ENCODE data around the gene PRDM8.
A peak's percentile ranks its signal among the peaks of the same experiment; 100 is the strongest.

The PRDM8 gene

DNA sequence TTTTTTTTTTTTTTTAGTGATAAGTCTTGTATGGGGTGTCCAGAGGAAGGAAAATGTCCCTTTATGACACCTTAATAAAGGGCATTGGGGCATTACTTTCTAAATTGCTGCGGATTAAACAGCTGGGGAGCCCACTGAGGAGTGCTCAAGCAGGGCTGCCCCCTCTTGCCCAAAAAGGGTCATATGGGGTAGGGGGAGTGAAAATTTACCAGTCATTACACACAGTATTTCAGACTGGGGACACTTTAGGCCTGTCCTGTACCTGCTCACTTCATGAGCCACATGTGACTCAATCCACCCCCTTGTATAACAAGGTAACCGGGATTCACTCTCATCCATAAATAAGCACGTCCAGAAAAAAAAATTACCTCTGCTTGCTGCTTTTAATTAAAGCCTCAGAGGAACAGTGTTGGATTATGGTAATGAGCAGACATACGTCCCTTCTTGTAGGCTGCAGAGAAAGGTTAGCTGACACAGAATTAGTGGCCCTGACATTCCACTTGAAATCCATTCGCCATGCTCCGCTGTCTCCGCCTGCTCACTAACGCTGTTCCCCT, 1.8 kb downstream of the PRDM8 start:
- Histone ChIP-seq H3K4me3 (ENCODE audit: low read depth, low read length) (no peak overlapping the region), H3K36me3 (replicated peaks) (no peaks in the 10 kb centered on the region), H3K27ac (no peak overlapping the region), H3K27me3 (replicated peaks) (peaks cover 28% of the 10 kb centered on the region)
- DNase-seq, result no peak
- TF ChIP-seq, protein P1, sequence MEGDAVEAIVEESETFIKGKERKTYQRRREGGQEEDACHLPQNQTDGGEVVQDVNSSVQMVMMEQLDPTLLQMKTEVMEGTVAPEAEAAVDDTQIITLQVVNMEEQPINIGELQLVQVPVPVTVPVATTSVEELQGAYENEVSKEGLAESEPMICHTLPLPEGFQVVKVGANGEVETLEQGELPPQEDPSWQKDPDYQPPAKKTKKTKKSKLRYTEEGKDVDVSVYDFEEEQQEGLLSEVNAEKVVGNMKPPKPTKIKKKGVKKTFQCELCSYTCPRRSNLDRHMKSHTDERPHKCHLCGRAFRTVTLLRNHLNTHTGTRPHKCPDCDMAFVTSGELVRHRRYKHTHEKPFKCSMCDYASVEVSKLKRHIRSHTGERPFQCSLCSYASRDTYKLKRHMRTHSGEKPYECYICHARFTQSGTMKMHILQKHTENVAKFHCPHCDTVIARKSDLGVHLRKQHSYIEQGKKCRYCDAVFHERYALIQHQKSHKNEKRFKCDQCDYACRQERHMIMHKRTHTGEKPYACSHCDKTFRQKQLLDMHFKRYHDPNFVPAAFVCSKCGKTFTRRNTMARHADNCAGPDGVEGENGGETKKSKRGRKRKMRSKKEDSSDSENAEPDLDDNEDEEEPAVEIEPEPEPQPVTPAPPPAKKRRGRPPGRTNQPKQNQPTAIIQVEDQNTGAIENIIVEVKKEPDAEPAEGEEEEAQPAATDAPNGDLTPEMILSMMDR (IDR thresholded peaks at IDR 0.05; ENCODE audit: low read depth, low read length, missing control alignments), result no peak
- in situ Hi-C loops (cut with HindIII; ENCODE audit: low pct_ligation_motif_present, low sequenced_read_pairs), result no loop called here

- no peak for DNase-seq
- no peak overlapping the region for H3K4me3 ChIP-seq (ENCODE audit: low read depth, low read length)
- in situ Hi-C loops (cut with HindIII; ENCODE audit: low pct_ligation_motif_present, low sequenced_read_pairs), result no loop called here
- no peaks in the 10 kb centered on the region for H3K36me3 ChIP-seq (replicated peaks)
- H3K27ac ChIP-seq, result no peak overlapping the region
- H3K27me3 ChIP-seq (replicated peaks), result peaks cover 28% of the 10 kb centered on the region
- TF ChIP-seq, protein P1 (IDR thresholded peaks at IDR 0.05; ENCODE audit: low read depth, low read length, missing control alignments), result no peak
Measured at GRCh38 chr4:80199947-80200346, 2.6 kb downstream of the PRDM8 start.

DNA sequence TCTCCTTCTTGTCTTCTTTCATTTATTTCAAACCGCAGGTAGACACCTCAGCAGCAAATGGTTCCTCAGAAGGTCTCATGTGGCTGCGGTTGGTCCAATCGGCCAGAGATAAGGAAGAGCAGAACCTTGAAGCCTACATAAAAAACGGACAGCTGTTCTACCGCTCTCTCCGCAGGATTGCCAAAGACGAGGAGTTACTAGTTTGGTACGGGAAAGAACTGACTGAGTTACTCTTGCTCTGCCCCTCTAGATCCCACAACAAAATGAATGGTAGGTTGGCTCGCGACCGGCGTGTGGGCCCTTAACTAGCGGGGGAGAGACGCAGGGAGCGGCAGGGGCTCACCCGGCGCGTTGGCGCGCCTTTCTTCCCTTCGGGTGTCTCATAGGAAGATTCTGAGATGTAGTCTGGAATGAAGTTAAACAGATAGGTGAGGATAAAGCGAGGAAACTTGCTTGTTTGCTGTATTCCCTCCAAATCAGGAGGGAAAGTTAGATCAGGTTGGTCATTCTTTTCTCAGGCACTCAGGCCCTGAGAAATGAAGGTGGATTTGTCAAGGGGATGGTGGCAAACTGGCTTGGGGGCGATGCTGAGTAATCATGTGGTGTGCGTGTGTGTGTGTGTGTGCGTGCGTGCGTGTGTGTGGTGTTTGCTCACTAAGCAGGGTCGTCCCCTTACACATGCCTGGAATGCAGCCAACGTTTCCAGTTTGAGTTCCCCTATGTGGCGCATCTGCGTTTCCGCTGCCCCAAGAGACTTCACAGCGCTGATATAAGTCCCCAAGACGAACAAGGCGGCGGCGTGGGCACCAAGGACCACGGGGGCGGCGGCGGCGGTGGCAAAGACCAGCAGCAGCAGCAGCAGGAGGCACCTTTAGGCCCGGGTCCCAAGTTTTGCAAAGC, 4.2 kb downstream of the PRDM8 start:
- in situ Hi-C loops (cut with HindIII; ENCODE audit: low pct_ligation_motif_present, low sequenced_read_pairs), result no loop called here
- H3K27me3 ChIP-seq (replicated peaks), result peaks cover 24% of the 10 kb centered on the region
- no peaks in the 10 kb centered on the region for H3K36me3 ChIP-seq (replicated peaks)
- no peak overlapping the region for H3K27ac ChIP-seq
- TF ChIP-seq, protein P1 (IDR thresholded peaks at IDR 0.05; ENCODE audit: low read depth, low read length, missing control alignments), result no peak
- DNase-seq, result no peak
- peak overlapping the region; percentile 57 for H3K4me3 ChIP-seq (ENCODE audit: low read depth, low read length)

- Histone ChIP-seq H3K27me3 (replicated peaks) (peaks cover 18% of the 10 kb centered on the region), H3K27ac (no peak overlapping the region), H3K36me3 (replicated peaks) (no peaks in the 10 kb centered on the region), H3K4me3 (ENCODE audit: low read depth, low read length) (peak overlapping the region; percentile 57)
- in situ Hi-C loops (cut with HindIII; ENCODE audit: low pct_ligation_motif_present, low sequenced_read_pairs), result no loop called here
- TF ChIP-seq, protein P1 (IDR thresholded peaks at IDR 0.05; ENCODE audit: low read depth, low read length, missing control alignments), result peak; percentile 65
- DNase-seq, result peak; percentile 55
Measured at GRCh38 chr4:80202190-80202711, 4.9 kb downstream of the PRDM8 start.

DNA sequence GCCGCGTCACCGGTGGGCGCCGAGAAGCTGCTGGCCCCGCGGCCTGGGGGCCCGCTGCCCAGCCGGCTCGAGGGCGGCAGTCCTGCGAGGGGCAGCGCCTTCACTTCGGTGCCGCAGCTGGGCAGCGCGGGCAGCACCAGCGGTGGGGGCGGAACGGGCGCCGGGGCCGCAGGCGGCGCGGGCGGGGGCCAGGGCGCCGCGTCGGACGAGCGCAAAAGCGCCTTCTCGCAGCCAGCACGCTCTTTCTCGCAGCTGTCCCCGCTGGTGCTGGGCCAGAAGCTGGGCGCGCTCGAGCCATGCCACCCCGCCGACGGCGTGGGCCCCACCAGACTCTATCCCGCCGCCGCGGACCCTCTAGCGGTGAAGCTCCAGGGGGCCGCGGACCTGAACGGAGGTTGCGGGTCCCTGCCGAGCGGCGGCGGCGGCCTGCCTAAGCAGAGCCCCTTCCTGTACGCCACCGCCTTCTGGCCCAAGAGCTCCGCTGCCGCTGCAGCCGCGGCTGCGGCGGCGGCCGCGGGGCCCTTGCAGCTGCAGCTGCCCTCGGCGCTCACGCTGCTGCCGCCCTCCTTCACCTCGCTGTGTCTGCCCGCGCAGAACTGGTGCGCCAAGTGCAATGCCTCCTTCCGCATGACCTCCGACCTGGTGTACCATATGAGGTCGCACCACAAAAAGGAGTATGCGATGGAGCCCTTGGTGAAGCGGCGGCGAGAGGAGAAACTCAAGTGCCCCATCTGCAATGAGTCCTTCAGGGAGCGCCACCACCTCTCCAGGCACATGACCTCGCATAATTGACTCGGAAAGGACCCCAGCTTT, 5.6 kb downstream of the PRDM8 start:
- Histone ChIP-seq H3K36me3 (replicated peaks) (no peaks in the 10 kb centered on the region), H3K4me3 (ENCODE audit: low read depth, low read length) (peak overlapping the region; percentile 57), H3K27ac (no peak overlapping the region), H3K27me3 (replicated peaks) (peaks cover 14% of the 10 kb centered on the region)
- no peak for DNase-seq
- TF ChIP-seq, protein P1 (IDR thresholded peaks at IDR 0.05; ENCODE audit: low read depth, low read length, missing control alignments), result no peak
- in situ Hi-C loops (cut with HindIII; ENCODE audit: low pct_ligation_motif_present, low sequenced_read_pairs), result no loop called here

Measured in brain microvascular endothelial cell (primary cell).